Fibroblast of mammary gland (primary cell): Measurements from ENCODE around the gene PSAP.

Experiments used
- DNase-seq: peaks from one replicate; pipeline ENCODE4 v3.0.0-alpha.2; 2010; ENCODE audit warnings: low read depth
- H3K4me3 ChIP-seq: 2 replicates; pipeline ENCODE4 v1.5.1; 2011; ENCODE audit warnings: low read depth, mild to moderate bottlenecking, low read length, moderate library complexity; ENCODE audit not compliant: control insufficient read depth
- TF ChIP-seq, protein P1 (sequence below): conservative IDR thresholded peaks from 2 replicates; pipeline ENCODE4 v1.5.1; 2011; ENCODE audit warnings: low read depth, low read length, inconsistent platforms; ENCODE audit not compliant: control insufficient read depth, insufficient read depth

PSAP gene

GRCh38 chr10:71799112-71799511 lies 51.9 kb downstream of the PSAP start:
- H3K4me3 ChIP-seq = no peak overlapping the region
- TF ChIP-seq, protein P1, sequence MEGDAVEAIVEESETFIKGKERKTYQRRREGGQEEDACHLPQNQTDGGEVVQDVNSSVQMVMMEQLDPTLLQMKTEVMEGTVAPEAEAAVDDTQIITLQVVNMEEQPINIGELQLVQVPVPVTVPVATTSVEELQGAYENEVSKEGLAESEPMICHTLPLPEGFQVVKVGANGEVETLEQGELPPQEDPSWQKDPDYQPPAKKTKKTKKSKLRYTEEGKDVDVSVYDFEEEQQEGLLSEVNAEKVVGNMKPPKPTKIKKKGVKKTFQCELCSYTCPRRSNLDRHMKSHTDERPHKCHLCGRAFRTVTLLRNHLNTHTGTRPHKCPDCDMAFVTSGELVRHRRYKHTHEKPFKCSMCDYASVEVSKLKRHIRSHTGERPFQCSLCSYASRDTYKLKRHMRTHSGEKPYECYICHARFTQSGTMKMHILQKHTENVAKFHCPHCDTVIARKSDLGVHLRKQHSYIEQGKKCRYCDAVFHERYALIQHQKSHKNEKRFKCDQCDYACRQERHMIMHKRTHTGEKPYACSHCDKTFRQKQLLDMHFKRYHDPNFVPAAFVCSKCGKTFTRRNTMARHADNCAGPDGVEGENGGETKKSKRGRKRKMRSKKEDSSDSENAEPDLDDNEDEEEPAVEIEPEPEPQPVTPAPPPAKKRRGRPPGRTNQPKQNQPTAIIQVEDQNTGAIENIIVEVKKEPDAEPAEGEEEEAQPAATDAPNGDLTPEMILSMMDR = no peak
- DNase-seq = no peak

DNA sequence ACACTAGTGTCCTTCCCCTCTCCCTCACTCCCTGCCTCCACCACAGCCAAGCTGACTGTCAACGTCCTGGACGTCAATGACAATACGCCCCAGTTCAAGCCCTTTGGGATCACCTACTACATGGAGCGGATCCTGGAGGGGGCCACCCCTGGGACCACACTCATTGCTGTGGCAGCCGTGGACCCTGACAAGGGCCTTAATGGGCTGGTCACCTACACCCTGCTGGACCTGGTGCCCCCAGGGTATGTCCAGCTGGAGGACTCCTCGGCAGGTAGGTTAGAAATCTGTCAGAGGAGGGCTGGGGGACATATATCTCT lies 52.8 kb downstream of the PSAP start:
- DNase-seq = no peak
- no peak overlapping the region for H3K4me3 ChIP-seq
- TF ChIP-seq, protein P1 = no peak

DNA sequence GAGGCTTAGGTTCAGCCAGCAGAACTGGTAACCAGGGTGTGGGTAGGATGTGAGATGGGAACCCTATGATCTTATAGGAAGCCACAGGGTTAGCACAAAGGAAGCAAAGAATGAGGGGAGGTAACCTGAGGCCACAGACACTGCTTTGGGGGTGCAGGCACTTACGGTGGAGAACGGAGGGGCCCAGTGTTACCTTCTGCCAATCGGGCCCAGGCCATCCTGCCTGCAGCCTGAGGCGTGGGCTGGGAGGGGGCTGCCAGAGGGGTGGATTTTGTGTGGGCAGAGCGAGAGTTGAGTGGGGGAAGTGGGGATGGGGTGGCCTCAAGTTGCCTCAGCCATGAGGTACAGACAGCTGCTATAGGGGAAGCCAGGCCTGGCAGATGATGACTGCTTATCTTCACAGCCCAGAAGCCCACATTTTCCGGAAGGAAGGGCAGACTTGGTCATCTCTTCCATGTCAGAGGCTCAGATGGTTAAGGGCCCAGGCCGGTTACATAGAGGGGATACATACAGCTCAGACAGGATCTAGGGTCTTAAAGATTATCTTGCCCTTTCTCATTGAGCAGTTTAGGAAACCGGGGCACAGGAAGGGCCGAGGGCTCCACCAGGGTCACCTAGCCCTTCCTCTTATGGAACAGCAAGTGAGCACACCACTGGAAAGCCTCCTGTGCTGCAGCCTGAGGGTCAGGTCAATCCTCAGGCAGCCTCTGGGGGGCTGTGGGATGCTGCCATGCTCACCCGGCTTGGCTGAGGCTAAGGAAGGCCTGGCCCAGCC lies 53.3 kb downstream of the PSAP start:
- TF ChIP-seq, protein P1 = no peak
- DNase-seq = no peak
- no peak overlapping the region for H3K4me3 ChIP-seq

DNA sequence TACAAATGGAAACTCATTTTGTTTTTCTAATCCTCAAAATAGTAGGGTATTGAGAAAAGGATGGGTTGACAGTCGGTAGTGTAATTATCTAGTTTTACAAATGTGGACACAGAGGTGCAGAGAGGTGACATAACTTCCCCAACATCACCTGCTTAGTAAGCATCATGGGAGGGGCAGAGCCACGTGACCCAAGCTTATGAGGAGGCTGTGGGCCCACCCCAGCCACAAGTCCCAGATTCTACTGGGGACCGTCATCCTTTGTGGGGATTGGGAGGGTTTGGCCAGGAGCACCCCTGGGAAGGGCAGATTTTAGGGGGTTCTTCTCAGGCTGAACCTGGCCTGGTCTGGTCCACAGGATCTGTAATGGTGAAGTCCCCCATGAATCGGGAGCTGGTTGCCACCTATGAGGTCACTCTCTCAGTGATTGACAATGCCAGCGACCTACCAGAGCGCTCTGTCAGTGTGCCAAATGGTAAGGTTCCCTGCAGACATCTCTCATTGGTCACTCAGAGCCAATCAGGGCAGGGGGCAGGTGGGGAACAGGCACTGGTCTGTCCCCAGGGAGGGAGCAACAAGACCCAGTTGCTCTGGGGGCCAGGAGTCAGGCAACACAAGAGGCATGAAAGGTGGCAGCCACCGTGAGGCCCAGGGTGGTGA lies 54.2 kb downstream of the PSAP start:
- no peak overlapping the region for H3K4me3 ChIP-seq
- no peak for DNase-seq
- TF ChIP-seq, protein P1 = no peak

GRCh38 chr10:71795248-71795647 lies 55.8 kb downstream of the PSAP start:
- TF ChIP-seq, protein P1 = no peak
- DNase-seq = peak; percentile 22
- no peak overlapping the region for H3K4me3 ChIP-seq

DNA sequence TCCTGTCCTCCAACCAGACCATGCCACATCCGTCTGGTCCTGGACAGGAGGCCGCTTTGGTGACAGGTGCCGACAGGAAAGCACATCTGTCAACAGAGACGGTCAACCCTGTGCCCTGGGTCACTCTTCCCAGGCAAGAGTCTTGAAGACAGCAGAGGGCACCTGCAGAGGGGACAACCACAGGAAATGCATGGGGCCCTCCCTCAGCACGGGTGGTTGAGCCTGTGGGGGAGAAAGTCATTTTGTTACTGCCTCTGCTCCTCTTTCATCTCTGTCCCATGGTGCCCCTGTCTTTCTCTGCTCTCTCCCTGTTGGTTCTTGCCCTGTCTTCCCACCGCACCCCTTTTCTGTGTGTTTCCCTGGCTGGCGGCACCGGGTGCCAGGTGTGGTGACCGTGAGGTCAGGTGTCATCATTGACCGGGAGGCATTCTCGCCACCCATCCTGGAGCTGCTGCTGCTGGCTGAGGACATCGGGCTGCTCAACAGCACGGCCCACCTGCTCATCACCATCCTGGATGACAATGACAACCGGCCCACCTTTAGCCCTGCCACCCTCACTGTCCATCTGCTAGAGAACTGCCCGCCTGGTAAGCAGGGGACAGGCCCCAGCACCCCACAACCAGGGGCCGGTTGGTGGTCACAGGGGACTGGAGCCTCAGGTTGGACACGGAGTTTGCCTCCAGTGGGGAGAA lies 60.2 kb downstream of the PSAP start:
- no peak for DNase-seq
- no peak overlapping the region for H3K4me3 ChIP-seq
- TF ChIP-seq, protein P1 = no peak
